HEK293T (cell line): ENCODE data around the gene GUCY1A2.

Source experiments
- ARNT ChIP-seq: fragments of 450-650 bp; IDR thresholded peaks from 2 replicates; pipeline ENCODE4 v1.6.1; 2017; ENCODE audit warnings: mild to moderate bottlenecking
- FOXA1 ChIP-seq: fragments of 450-650 bp; IDR thresholded peaks from 2 replicates; pipeline ENCODE4 v1.6.1; 2016; ENCODE audit warnings: mild to moderate bottlenecking
- SP1 ChIP-seq: fragments of 450-650 bp; IDR thresholded peaks from 2 replicates; pipeline ENCODE4 v1.6.1; 2017
- SUZ12 ChIP-seq: fragments of 450-650 bp; IDR thresholded peaks from 2 replicates; pipeline ENCODE4 v1.6.1; 2016; ENCODE audit warnings: mild to moderate bottlenecking
- TARDBP ChIP-seq: fragments of 450-650 bp; IDR thresholded peaks from 2 replicates; pipeline ENCODE4 v1.6.1; 2016

GRCh38 chr11:106888386-106888785 is 129.9 kb downstream of the GUCY1A2 start:
- TF ChIP-seq SP1 (no peak), FOXA1 (no peak), TARDBP (no peak), SUZ12 (no peak), ARNT (no peak)
